ENCODE measurements around the gene C1QTNF8. TPM values are rescaled to one million over a fixed set of nuclear protein-coding genes. Genes with fewer than 3 reads are reported as not detected.
A peak's percentile ranks its signal among the peaks of the same experiment; 100 is the strongest.

Gene C1QTNF8
- total and polyA plus RNA-seq, 2 of the 13 experiments (the other 11 are each of a cell fraction or from before 2014, with no cell fraction given): 0.09 TPM; not detected in 1

DNA sequence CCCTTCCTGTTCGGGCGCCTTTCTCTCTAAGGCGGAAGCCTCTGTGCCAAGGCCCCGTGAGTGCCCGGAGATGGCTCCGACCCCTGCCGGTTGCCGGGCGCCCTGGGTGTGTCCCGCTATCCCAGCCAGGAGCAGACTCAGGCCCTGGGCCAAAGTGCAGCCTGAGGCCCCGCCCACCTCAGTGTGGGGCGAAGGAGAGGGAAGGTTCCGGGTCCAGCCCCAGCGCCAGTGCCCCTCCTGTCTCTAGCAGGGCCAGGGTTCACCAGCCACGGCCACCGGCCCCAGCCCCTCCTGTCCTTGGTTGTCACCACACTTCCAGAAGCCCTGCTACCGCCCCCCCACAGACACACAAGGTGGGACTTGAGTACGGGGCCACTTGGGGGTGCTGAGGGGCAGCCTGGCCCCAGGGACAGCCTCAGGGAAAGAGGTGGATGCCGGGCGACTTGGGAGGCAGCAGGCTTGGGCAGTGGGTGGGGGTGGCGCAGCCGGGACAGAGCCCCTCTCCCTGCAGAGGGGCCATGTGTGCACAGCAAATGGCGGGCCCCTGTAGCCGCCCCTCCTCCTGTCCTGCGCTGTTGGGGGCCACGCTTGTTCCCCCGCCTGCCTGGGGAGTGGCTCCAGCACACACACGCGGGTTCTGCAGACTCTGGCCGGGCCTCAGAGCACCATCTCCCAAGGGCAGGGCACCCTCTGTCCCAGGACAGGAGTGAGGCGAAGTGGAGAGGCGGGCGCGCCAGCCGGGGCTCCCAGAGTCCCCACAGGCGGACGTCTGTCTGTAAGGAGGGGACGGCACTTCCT, 6.0 kb downstream of the C1QTNF8 start (continued):
- TF ChIP-seq ZNF850 (CRISPR knock-in tag; conservative IDR thresholded peaks at IDR 0.05) (no peak), PHB2 (IDR thresholded peaks at IDR 0.05; ENCODE audit: partially characterized antibody) (no peak), STAT5B (CRISPR knock-in tag; IDR thresholded peaks at IDR 0.05) (no peak), ZNF619 (CRISPR knock-in tag; IDR thresholded peaks at IDR 0.05) (peak; percentile 59; the same call in 1 of the 2 replicates), SMARCC2 (IDR thresholded peaks at IDR 0.05) (no peak), ATRX (CRISPR knock-in tag; IDR thresholded peaks at IDR 0.05; ENCODE audit: borderline replicate concordance) (no peak), KLF16 (CRISPR knock-in tag; IDR thresholded peaks at IDR 0.05) (peak in 1 of 2 experiments; percentile 73; a peak in 1 of 4 replicates), THAP11 (CRISPR knock-in tag; IDR thresholded peaks at IDR 0.05) (peak; percentile 72), ZNF7 (CRISPR knock-in tag; IDR thresholded peaks at IDR 0.05) (no peak), SSRP1 (CRISPR knock-in tag; IDR thresholded peaks at IDR 0.05) (no peak), ZNF17 (CRISPR knock-in tag; IDR thresholded peaks at IDR 0.05) (no peak), DMAP1 (CRISPR knock-in tag; IDR thresholded peaks at IDR 0.05) (peak; percentile 77), ATF7 (IDR thresholded peaks at IDR 0.05) (no peak), ATF7 (CRISPR knock-in tag; IDR thresholded peaks at IDR 0.05) (no peak), RCOR2 (CRISPR knock-in tag; IDR thresholded peaks at IDR 0.05) (no peak), ZNF605 (CRISPR knock-in tag; IDR thresholded peaks at IDR 0.05) (peak; percentile 94), IRF2 (CRISPR knock-in tag; IDR thresholded peaks at IDR 0.05) (peak; percentile 82; the same call in 1 of the 2 replicates), ZNF574 (CRISPR knock-in tag; IDR thresholded peaks at IDR 0.05) (peak; percentile 79), CC2D1A (CRISPR knock-in tag; IDR thresholded peaks at IDR 0.05) (no peak), SKI (IDR thresholded peaks at IDR 0.05; ENCODE audit: partially characterized antibody) (peak; percentile 85), FOXO1 (CRISPR knock-in tag; IDR thresholded peaks at IDR 0.05) (peak; percentile 66; the same call in 1 of the 2 replicates), PHF21A (CRISPR knock-in tag; IDR thresholded peaks at IDR 0.05) (peak; percentile 95), ZNF788 (CRISPR knock-in tag; IDR thresholded peaks at IDR 0.05; ENCODE audit: borderline replicate concordance) (peak; percentile 84), NFYB (CRISPR knock-in tag; IDR thresholded peaks at IDR 0.05) (no peak)
- TF ChIP-seq, protein P1, sequence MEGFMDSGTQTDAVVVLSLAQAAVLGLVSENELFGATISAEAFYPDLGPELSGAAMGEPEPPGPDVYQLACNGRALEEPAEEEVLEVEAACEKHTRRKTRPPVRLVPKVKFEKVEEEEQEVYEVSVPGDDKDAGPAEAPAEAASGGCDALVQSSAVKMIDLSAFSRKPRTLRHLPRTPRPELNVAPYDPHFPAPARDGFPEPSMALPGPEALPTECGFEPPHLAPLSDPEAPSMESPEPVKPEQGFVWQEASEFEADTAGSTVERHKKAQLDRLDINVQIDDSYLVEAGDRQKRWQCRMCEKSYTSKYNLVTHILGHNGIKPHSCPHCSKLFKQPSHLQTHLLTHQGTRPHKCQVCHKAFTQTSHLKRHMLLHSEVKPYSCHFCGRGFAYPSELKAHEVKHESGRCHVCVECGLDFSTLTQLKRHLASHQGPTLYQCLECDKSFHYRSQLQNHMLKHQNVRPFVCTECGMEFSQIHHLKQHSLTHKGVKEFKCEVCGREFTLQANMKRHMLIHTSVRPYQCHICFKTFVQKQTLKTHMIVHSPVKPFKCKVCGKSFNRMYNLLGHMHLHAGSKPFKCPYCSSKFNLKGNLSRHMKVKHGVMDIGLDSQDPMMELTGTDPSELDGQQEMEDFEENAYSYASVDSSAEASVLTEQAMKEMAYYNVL (CRISPR knock-in tag; IDR thresholded peaks at IDR 0.05; ENCODE audit: borderline replicate concordance): no peak
- TF ChIP-seq, protein P2, sequence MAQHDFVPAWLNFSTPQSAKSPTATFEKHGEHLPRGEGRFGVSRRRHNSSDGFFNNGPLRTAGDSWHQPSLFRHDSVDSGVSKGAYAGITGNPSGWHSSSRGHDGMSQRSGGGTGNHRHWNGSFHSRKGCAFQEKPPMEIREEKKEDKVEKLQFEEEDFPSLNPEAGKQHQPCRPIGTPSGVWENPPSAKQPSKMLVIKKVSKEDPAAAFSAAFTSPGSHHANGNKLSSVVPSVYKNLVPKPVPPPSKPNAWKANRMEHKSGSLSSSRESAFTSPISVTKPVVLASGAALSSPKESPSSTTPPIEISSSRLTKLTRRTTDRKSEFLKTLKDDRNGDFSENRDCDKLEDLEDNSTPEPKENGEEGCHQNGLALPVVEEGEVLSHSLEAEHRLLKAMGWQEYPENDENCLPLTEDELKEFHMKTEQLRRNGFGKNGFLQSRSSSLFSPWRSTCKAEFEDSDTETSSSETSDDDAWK (CRISPR knock-in tag; IDR thresholded peaks at IDR 0.05): no peak
- TF ChIP-seq, protein P3, sequence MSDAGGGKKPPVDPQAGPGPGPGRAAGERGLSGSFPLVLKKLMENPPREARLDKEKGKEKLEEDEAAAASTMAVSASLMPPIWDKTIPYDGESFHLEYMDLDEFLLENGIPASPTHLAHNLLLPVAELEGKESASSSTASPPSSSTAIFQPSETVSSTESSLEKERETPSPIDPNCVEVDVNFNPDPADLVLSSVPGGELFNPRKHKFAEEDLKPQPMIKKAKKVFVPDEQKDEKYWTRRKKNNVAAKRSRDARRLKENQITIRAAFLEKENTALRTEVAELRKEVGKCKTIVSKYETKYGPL (CRISPR knock-in tag; IDR thresholded peaks at IDR 0.05): no peak
